Muscle layer of colon (tissue), 2 donors: ENCODE measurements around the gene ARID5A.
"Not testable (repeated sequence)": the region's sequence is repeated elsewhere in the genome, so short reads cannot be mapped to it uniquely, and the experiment has no call there.

ENCODE experiments used
- H3K27ac ChIP-seq: one replicate; pipeline ENCODE4 v1.7.0; 2013; ENCODE audit warnings: low read depth, mild to moderate bottlenecking, low read length, moderate library complexity
- H3K27me3 ChIP-seq, 2 donors: one replicate each; pipeline ENCODE4 v1.7.0; 2013; ENCODE audit warnings: low read length in 2 of 2, mild to moderate bottlenecking in 2 of 2; ENCODE audit not compliant: insufficient read depth in 2 of 2, control insufficient read depth in 1 of 2
- H3K36me3 ChIP-seq: one replicate; pipeline ENCODE4 v1.7.0; 2013; ENCODE audit warnings: mild to moderate bottlenecking, low read length; ENCODE audit not compliant: insufficient read depth
- H3K4me1 ChIP-seq: one replicate; pipeline ENCODE4 v1.7.0; 2013; ENCODE audit warnings: mild to moderate bottlenecking, low read length; ENCODE audit not compliant: insufficient read depth
- H3K4me3 ChIP-seq, 2 donors: one replicate each; pipeline ENCODE4 v1.7.0; 2013; ENCODE audit warnings: low read length in 2 of 2, low read depth in 1 of 2, mild to moderate bottlenecking in 1 of 2, moderate library complexity in 1 of 2
- H3K9ac ChIP-seq: one replicate; pipeline ENCODE4 v1.7.0; 2013; ENCODE audit warnings: low read length
- H3K9me3 ChIP-seq: one replicate; pipeline ENCODE4 v1.7.0; 2013; ENCODE audit warnings: mild to moderate bottlenecking, low read length
- donor health status: abdominal sarcoma.
- donor health status: Adenocarcinoma of cecum.

Gene ARID5A

GRCh38 chr2:96556441-96557330 is 20.1 kb downstream of the ARID5A start:
- Histone ChIP-seq H3K9me3 (no peaks in the 10 kb centered on the region), H3K9ac (no peak overlapping the region), H3K36me3 (no peaks in the 10 kb centered on the region), H3K27me3 (no peaks in the 10 kb centered on the region), H3K4me3 (no peak overlapping the region), H3K27ac (no peak overlapping the region), H3K4me1 (peaks cover 3% of the 10 kb centered on the region)

GRCh38 chr2:96557421-96557820 is 20.9 kb downstream of the ARID5A start:
- H3K4me1 ChIP-seq, H3K4me3 ChIP-seq, H3K27ac ChIP-seq, H3K9me3 ChIP-seq, H3K9ac ChIP-seq, H3K27me3 ChIP-seq, H3K36me3 ChIP-seq: not testable (repeated sequence)

- Histone ChIP-seq H3K9ac (no peak overlapping the region), H3K4me1 (peaks cover 3% of the 10 kb centered on the region), H3K4me3 (no peak overlapping the region), H3K9me3 (no peaks in the 10 kb centered on the region), H3K36me3 (no peaks in the 10 kb centered on the region), H3K27ac (no peak overlapping the region), H3K27me3 (no peaks in the 10 kb centered on the region)
These were observed 21.5 kb downstream of the ARID5A start for GRCh38 chr2:96558061-96558460.

- Histone ChIP-seq H3K9me3 (no peaks in the 10 kb centered on the region), H3K27ac (no peak overlapping the region), H3K4me3 (no peak overlapping the region), H3K27me3 (no peaks in the 10 kb centered on the region), H3K9ac (no peak overlapping the region), H3K4me1 (peaks cover 3% of the 10 kb centered on the region), H3K36me3 (no peaks in the 10 kb centered on the region)
These were observed 21.9 kb downstream of the ARID5A start for GRCh38 chr2:96558485-96558884.

GRCh38 chr2:96564026-96564425 is 27.5 kb downstream of the ARID5A start:
- Histone ChIP-seq H3K4me1 (no peaks in the 10 kb centered on the region), H3K9ac (no peak overlapping the region), H3K36me3 (no peaks in the 10 kb centered on the region), H3K27me3 (no peaks in the 10 kb centered on the region), H3K9me3 (no peaks in the 10 kb centered on the region), H3K27ac (no peak overlapping the region), H3K4me3 (no peak overlapping the region)

- no peak overlapping the region for H3K9ac ChIP-seq
- H3K27ac ChIP-seq: no peak overlapping the region
- no peaks in the 10 kb centered on the region for H3K36me3 ChIP-seq
- no peaks in the 10 kb centered on the region for H3K4me1 ChIP-seq
- no peak overlapping the region for H3K4me3 ChIP-seq
- H3K9me3 ChIP-seq: no peaks in the 10 kb centered on the region
- no peaks in the 10 kb centered on the region for H3K27me3 ChIP-seq
These were observed 28.0 kb downstream of the ARID5A start for GRCh38 chr2:96564563-96564962.

- no peak overlapping the region for H3K9ac ChIP-seq
- no peaks in the 10 kb centered on the region for H3K27me3 ChIP-seq
- no peaks in the 10 kb centered on the region for H3K36me3 ChIP-seq
- no peak overlapping the region for H3K27ac ChIP-seq
- no peaks in the 10 kb centered on the region for H3K9me3 ChIP-seq
- H3K4me3 ChIP-seq: no peak overlapping the region
- H3K4me1 ChIP-seq: no peaks in the 10 kb centered on the region
These were observed 28.6 kb downstream of the ARID5A start for GRCh38 chr2:96565111-96565510.

- H3K4me3 ChIP-seq: no peak overlapping the region
- H3K36me3 ChIP-seq: no peaks in the 10 kb centered on the region
- no peaks in the 10 kb centered on the region for H3K9me3 ChIP-seq
- no peaks in the 10 kb centered on the region for H3K27me3 ChIP-seq
- no peak overlapping the region for H3K9ac ChIP-seq
- H3K4me1 ChIP-seq: no peaks in the 10 kb centered on the region
- H3K27ac ChIP-seq: no peak overlapping the region
These were observed 31.5 kb downstream of the ARID5A start for GRCh38 chr2:96568094-96568493.

- Histone ChIP-seq H3K27ac (no peak overlapping the region), H3K27me3 (no peaks in the 10 kb centered on the region), H3K36me3 (no peaks in the 10 kb centered on the region), H3K4me3 (no peak overlapping the region), H3K9me3 (no peaks in the 10 kb centered on the region), H3K9ac (no peak overlapping the region), H3K4me1 (no peaks in the 10 kb centered on the region)
These were observed 37.8 kb downstream of the ARID5A start for GRCh38 chr2:96574364-96574763.

- Histone ChIP-seq H3K9me3 (no peaks in the 10 kb centered on the region), H3K9ac (no peak overlapping the region), H3K36me3 (no peaks in the 10 kb centered on the region), H3K4me1 (no peaks in the 10 kb centered on the region), H3K4me3 (no peak overlapping the region), H3K27ac (no peak overlapping the region), H3K27me3 (no peaks in the 10 kb centered on the region)
These were observed 39.4 kb downstream of the ARID5A start for GRCh38 chr2:96575785-96576456.

- Histone ChIP-seq H3K9ac (no peak overlapping the region), H3K9me3 (no peaks in the 10 kb centered on the region), H3K36me3 (no peaks in the 10 kb centered on the region), H3K4me3 (no peak overlapping the region), H3K4me1 (no peaks in the 10 kb centered on the region), H3K27ac (no peak overlapping the region), H3K27me3 (no peaks in the 10 kb centered on the region)
These were observed 40.9 kb downstream of the ARID5A start for GRCh38 chr2:96577501-96577900.

GRCh38 chr2:96578731-96579130 is 42.2 kb downstream of the ARID5A start:
- Histone ChIP-seq H3K4me3 (no peak overlapping the region), H3K27ac (no peak overlapping the region), H3K4me1 (no peaks in the 10 kb centered on the region), H3K9me3 (no peaks in the 10 kb centered on the region), H3K36me3 (no peaks in the 10 kb centered on the region), H3K9ac (no peak overlapping the region), H3K27me3 (no peaks in the 10 kb centered on the region)
